ENCODE results near the gene BARHL1. TPM values are rescaled to one million over a fixed set of nuclear protein-coding genes. Genes with fewer than 3 reads are reported as not detected.

BARHL1 gene
- total and polyA plus RNA-seq, 9 of the 15 experiments (the other 6 are each of a cell fraction or from before 2014, with no cell fraction given): not detected

DNA sequence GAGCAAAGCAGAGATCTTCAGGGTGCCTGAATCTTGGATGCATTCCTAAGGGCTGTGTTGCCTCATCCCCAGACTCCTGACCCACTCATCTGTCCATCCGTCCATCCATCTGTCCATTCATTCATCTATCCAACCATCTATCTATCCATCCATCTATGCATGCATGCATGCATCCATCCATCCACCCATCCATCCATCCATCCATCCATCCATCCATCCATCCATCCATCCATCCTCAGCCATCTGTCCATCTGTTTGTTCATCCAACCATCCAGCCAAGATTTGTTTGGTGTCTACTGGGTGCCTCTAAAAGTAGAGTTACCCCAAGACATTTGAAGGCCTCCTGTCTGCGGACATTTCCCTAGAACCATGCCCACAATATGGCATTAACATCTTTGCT lies 27.7 kb upstream of the BARHL1 start:
- FAIRE-seq (no peak), DNase-seq (ENCODE audit: extremely low read depth in 1 of 4, low spot score in 3 of 4) (no peak), ATAC-seq (no peak)
- no peaks in the 10 kb centered on the region for H3K79me2 ChIP-seq (ENCODE audit: control insufficient read depth, insufficient read depth, low read length)
- ChIA-PET POLR2A (no interaction called here), CTCF (ENCODE audit: low intra/inter-chr PET ratio) (no interaction called here)
- no peak for TF ChIP-seq TRIM24 (IDR thresholded peaks at IDR 0.05)
- TF ChIP-seq, protein P1, sequence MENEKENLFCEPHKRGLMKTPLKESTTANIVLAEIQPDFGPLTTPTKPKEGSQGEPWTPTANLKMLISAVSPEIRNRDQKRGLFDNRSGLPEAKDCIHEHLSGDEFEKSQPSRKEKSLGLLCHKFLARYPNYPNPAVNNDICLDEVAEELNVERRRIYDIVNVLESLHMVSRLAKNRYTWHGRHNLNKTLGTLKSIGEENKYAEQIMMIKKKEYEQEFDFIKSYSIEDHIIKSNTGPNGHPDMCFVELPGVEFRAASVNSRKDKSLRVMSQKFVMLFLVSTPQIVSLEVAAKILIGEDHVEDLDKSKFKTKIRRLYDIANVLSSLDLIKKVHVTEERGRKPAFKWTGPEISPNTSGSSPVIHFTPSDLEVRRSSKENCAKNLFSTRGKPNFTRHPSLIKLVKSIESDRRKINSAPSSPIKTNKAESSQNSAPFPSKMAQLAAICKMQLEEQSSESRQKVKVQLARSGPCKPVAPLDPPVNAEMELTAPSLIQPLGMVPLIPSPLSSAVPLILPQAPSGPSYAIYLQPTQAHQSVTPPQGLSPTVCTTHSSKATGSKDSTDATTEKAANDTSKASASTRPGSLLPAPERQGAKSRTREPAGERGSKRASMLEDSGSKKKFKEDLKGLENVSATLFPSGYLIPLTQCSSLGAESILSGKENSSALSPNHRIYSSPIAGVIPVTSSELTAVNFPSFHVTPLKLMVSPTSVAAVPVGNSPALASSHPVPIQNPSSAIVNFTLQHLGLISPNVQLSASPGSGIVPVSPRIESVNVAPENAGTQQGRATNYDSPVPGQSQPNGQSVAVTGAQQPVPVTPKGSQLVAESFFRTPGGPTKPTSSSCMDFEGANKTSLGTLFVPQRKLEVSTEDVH (IDR thresholded peaks at IDR 0.05; ENCODE audit: low read depth, partially characterized antibody): no peak
- no peak for TF ChIP-seq HLTF (IDR thresholded peaks at IDR 0.05)
- no peak for TF ChIP-seq DMBX1 (CRISPR knock-in tag; IDR thresholded peaks at IDR 0.05; ENCODE audit: borderline replicate concordance)
- no peak for TF ChIP-seq ZNF436 (CRISPR knock-in tag; IDR thresholded peaks at IDR 0.05)
- TF ChIP-seq, protein P2, sequence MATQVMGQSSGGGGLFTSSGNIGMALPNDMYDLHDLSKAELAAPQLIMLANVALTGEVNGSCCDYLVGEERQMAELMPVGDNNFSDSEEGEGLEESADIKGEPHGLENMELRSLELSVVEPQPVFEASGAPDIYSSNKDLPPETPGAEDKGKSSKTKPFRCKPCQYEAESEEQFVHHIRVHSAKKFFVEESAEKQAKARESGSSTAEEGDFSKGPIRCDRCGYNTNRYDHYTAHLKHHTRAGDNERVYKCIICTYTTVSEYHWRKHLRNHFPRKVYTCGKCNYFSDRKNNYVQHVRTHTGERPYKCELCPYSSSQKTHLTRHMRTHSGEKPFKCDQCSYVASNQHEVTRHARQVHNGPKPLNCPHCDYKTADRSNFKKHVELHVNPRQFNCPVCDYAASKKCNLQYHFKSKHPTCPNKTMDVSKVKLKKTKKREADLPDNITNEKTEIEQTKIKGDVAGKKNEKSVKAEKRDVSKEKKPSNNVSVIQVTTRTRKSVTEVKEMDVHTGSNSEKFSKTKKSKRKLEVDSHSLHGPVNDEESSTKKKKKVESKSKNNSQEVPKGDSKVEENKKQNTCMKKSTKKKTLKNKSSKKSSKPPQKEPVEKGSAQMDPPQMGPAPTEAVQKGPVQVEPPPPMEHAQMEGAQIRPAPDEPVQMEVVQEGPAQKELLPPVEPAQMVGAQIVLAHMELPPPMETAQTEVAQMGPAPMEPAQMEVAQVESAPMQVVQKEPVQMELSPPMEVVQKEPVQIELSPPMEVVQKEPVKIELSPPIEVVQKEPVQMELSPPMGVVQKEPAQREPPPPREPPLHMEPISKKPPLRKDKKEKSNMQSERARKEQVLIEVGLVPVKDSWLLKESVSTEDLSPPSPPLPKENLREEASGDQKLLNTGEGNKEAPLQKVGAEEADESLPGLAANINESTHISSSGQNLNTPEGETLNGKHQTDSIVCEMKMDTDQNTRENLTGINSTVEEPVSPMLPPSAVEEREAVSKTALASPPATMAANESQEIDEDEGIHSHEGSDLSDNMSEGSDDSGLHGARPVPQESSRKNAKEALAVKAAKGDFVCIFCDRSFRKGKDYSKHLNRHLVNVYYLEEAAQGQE (IDR thresholded peaks at IDR 0.05; ENCODE audit: borderline replicate concordance): no peak
- TF ChIP-seq, protein P2 (CRISPR knock-in tag; IDR thresholded peaks at IDR 0.05; ENCODE audit: low read depth): no peak
- TF ChIP-seq, protein P3, sequence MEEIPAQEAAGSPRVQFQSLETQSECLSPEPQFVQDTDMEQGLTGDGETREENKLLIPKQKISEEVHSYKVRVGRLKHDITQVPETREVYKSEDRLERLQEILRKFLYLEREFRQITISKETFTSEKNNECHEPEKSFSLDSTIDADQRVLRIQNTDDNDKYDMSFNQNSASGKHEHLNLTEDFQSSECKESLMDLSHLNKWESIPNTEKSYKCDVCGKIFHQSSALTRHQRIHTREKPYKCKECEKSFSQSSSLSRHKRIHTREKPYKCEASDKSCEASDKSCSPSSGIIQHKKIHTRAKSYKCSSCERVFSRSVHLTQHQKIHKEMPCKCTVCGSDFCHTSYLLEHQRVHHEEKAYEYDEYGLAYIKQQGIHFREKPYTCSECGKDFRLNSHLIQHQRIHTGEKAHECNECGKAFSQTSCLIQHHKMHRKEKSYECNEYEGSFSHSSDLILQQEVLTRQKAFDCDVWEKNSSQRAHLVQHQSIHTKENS (CRISPR knock-in tag; IDR thresholded peaks at IDR 0.05): no peak
- no peak for TF ChIP-seq MYBL2 (IDR thresholded peaks at IDR 0.05; ENCODE audit: low read depth)
- TF ChIP-seq MYBL2 (CRISPR knock-in tag; IDR thresholded peaks at IDR 0.05; ENCODE audit: borderline replicate concordance): no peak
- no peaks in the 10 kb centered on the region for H3K9me1 ChIP-seq (ENCODE audit: control insufficient read depth, insufficient read depth, low read length)
- no peak overlapping the region for H3K27ac ChIP-seq (ENCODE audit: extremely low read depth, low read depth, low read length)
- no peaks in the 10 kb centered on the region; the same call in 1 of the 2 replicates for H3K9me3 ChIP-seq (replicated peaks; ENCODE audit: control insufficient read depth, insufficient read depth, low read depth, low read length)
- intact Hi-C loops (cut with micrococcal nuclease): no loop called here
- H3K4me1 ChIP-seq (replicated peaks in 1 of 2; ENCODE audit: control insufficient read depth in 2 of 2, insufficient read depth in 2 of 2, low read length in 2 of 2): no peaks in the 10 kb centered on the region
- no peaks in the 10 kb centered on the region for H4K20me1 ChIP-seq (replicated peaks; ENCODE audit: control insufficient read depth, insufficient read depth, low read length)
- H3K36me3 ChIP-seq (ENCODE audit: control insufficient read depth, insufficient read depth, low read length): no peaks in the 10 kb centered on the region
- in situ Hi-C loops (cut with MboI): no loop called here
- no peak overlapping the region for H3K4me2 ChIP-seq (ENCODE audit: insufficient read depth, low read length)
- BruUV-seq (replicated peaks): no TSS peak
- no peak overlapping the region for H3K4me3 ChIP-seq
- peaks cover 44 to 56% of the 10 kb centered on the region in 2 experiments for H3K27me3 ChIP-seq (ENCODE audit: control insufficient read depth in 2 of 2, insufficient read depth in 2 of 2, low read length in 2 of 2)
- H2AFZ ChIP-seq (ENCODE audit: low read depth, low read length): no peak overlapping the region
- WGBS (ENCODE audit: insufficient coverage, low coverage, missing lambda C conversion rate): 0% methylated on average over 2 of the region's 2 CpGs
- no peak overlapping the region for H3K9ac ChIP-seq (ENCODE audit: insufficient read depth in 1 of 2, low read depth in 2 of 2, low read length in 2 of 2)

Measured in K562 (cell line).